ENCODE measurements around the gene OPCML.

The OPCML gene

GRCh38 chr11:133284156-133284555, 248.1 kb downstream of the OPCML start:
- no peak for DNase-seq (ENCODE audit: low spot score)

GRCh38 chr11:133277886-133278285, 254.4 kb downstream of the OPCML start:
- no peak for DNase-seq (ENCODE audit: low spot score)

- DNase-seq (ENCODE audit: low spot score) = no peak
Measured at GRCh38 chr11:133271871-133272776, 260.2 kb downstream of the OPCML start.

- no peak for DNase-seq (ENCODE audit: low spot score)
Measured at GRCh38 chr11:133271206-133271605, 261.1 kb downstream of the OPCML start.

GRCh38 chr11:133269267-133269666, 263.0 kb downstream of the OPCML start:
- no peak for DNase-seq (ENCODE audit: low spot score)

GRCh38 chr11:133266986-133267385, 265.3 kb downstream of the OPCML start:
- DNase-seq (ENCODE audit: low spot score) = no peak

GRCh38 chr11:133265530-133266035, 266.7 kb downstream of the OPCML start:
- DNase-seq (ENCODE audit: low spot score) = no peak

- no peak for DNase-seq (ENCODE audit: low spot score)
Measured at GRCh38 chr11:133263332-133263731, 269.0 kb downstream of the OPCML start.

- no peak for DNase-seq (ENCODE audit: low spot score)
Measured at GRCh38 chr11:133258751-133259150, 273.6 kb downstream of the OPCML start.

GRCh38 chr11:133254601-133255000, 277.7 kb downstream of the OPCML start:
- DNase-seq (ENCODE audit: low spot score) = no peak

- no peak for DNase-seq (ENCODE audit: low spot score)
Measured at GRCh38 chr11:133253570-133253969, 278.7 kb downstream of the OPCML start.

GRCh38 chr11:133251841-133252240, 280.5 kb downstream of the OPCML start:
- no peak for DNase-seq (ENCODE audit: low spot score)

- DNase-seq (ENCODE audit: low spot score) = no peak
Measured at GRCh38 chr11:133249530-133249929, 282.8 kb downstream of the OPCML start.

GRCh38 chr11:133249065-133249464, 283.2 kb downstream of the OPCML start:
- DNase-seq (ENCODE audit: low spot score) = no peak

- no peak for DNase-seq (ENCODE audit: low spot score)
Measured at GRCh38 chr11:133243832-133244231, 288.5 kb downstream of the OPCML start.

GRCh38 chr11:133240908-133241655, 291.2 kb downstream of the OPCML start:
- no peak for DNase-seq (ENCODE audit: low spot score)

GRCh38 chr11:133239575-133239974, 292.7 kb downstream of the OPCML start:
- no peak for DNase-seq (ENCODE audit: low spot score)

GRCh38 chr11:133238495-133238894, 293.8 kb downstream of the OPCML start:
- no peak for DNase-seq (ENCODE audit: low spot score)

- no peak for DNase-seq (ENCODE audit: low spot score)
Measured at GRCh38 chr11:133238027-133238426, 294.3 kb downstream of the OPCML start.

- no peak for DNase-seq (ENCODE audit: low spot score)
Measured at GRCh38 chr11:133235381-133235780, 296.9 kb downstream of the OPCML start.

GRCh38 chr11:133234883-133235282, 297.4 kb downstream of the OPCML start:
- DNase-seq (ENCODE audit: low spot score) = no peak

GRCh38 chr11:133232665-133233064, 299.6 kb downstream of the OPCML start:
- no peak for DNase-seq (ENCODE audit: low spot score)

- DNase-seq (ENCODE audit: low spot score) = no peak
Measured at GRCh38 chr11:133230431-133230830, 301.9 kb downstream of the OPCML start.
